ENCODE data around the gene PGBD2. TPM values are rescaled to one million over a fixed set of nuclear protein-coding genes. Genes with fewer than 3 reads are reported as not detected.

PGBD2 gene
- total RNA-seq, 1 donor from 2014 or later = 6.9 TPM

- no peaks in the 10 kb centered on the region for H3K36me3 ChIP-seq
- no peaks in the 10 kb centered on the region for H3K9me3 ChIP-seq
- DNase-seq (no peak), ATAC-seq (no peak)
- intact Hi-C loops (cut with DNase I) = no loop called here
- no peak overlapping the region for H3K4me3 ChIP-seq
- H3K27me3 ChIP-seq = no peaks in the 10 kb centered on the region
- H3K4me1 ChIP-seq = peaks cover 25% of the 10 kb centered on the region
- no peak for TF ChIP-seq CTCF (IDR thresholded peaks at IDR 0.05)
- H3K27ac ChIP-seq = peak overlapping the region; percentile 82
Observed at GRCh38 chr1:248860007-248860406, 46.0 kb upstream of the PGBD2 start.

GRCh38 chr1:248861616-248862015, 44.4 kb upstream of the PGBD2 start:
- Histone ChIP-seq H3K4me3 (no peak overlapping the region), H3K27me3 (no peaks in the 10 kb centered on the region), H3K36me3 (no peaks in the 10 kb centered on the region), H3K9me3 (no peaks in the 10 kb centered on the region), H3K27ac (no peak overlapping the region), H3K4me1 (peaks cover 25% of the 10 kb centered on the region)
- no peak for TF ChIP-seq CTCF (IDR thresholded peaks at IDR 0.05)
- DNase-seq (no peak), ATAC-seq (no peak)
- intact Hi-C loops (cut with DNase I) = no loop called here

- peak overlapping the region; percentile 65 for H3K4me3 ChIP-seq
- H3K36me3 ChIP-seq = no peaks in the 10 kb centered on the region
- ATAC-seq = no peak
- intact Hi-C loops (cut with DNase I) = no loop called here
- no peak for DNase-seq
- H3K27ac ChIP-seq = peak overlapping the region; percentile 80
- H3K4me1 ChIP-seq = peaks cover 21% of the 10 kb centered on the region
- no peaks in the 10 kb centered on the region for H3K27me3 ChIP-seq
- no peak for TF ChIP-seq CTCF (IDR thresholded peaks at IDR 0.05)
- no peaks in the 10 kb centered on the region for H3K9me3 ChIP-seq
Observed at GRCh38 chr1:248862695-248862997, 43.4 kb upstream of the PGBD2 start.

GRCh38 chr1:248862998-248863881, 42.8 kb upstream of the PGBD2 start:
- H3K4me3 ChIP-seq = peak overlapping the region; percentile 65
- no peak for TF ChIP-seq CTCF (IDR thresholded peaks at IDR 0.05)
- H3K4me1 ChIP-seq = peaks cover 15% of the 10 kb centered on the region
- H3K9me3 ChIP-seq = no peaks in the 10 kb centered on the region
- DNase-seq (peak; percentile 92), ATAC-seq (peak; percentile 80)
- intact Hi-C loops (cut with DNase I) = no loop called here
- H3K36me3 ChIP-seq = no peaks in the 10 kb centered on the region
- no peaks in the 10 kb centered on the region for H3K27me3 ChIP-seq
- peak overlapping the region; percentile 80 for H3K27ac ChIP-seq

- Histone ChIP-seq H3K36me3 (no peaks in the 10 kb centered on the region), H3K27ac (peak overlapping the region; percentile 95), H3K4me1 (no peaks in the 10 kb centered on the region), H3K4me3 (peak overlapping the region; percentile 73), H3K27me3 (no peaks in the 10 kb centered on the region), H3K9me3 (no peaks in the 10 kb centered on the region)
- intact Hi-C loops (cut with DNase I) = no loop called here
- DNase-seq (no peak), ATAC-seq (no peak)
- TF ChIP-seq CTCF (IDR thresholded peaks at IDR 0.05) = no peak
Observed at GRCh38 chr1:248871837-248872401, 34.1 kb upstream of the PGBD2 start.

Data from upper lobe of right lung (tissue), 1 donor.